Activated naive CD8-positive, alpha-beta T cell treated with anti-CD3 and anti-CD28 coated beads, Interleukin-2, amount 50 U/mL, for 24 hours (primary cell): Measurements from ENCODE around the gene PKMYT1.

Experiments
- ATAC-seq: fragments of 150-1000 bp; cut with Tn5 transposase; one replicate; pipeline ENCODE4 v1.10.0; 2021
- DNase-seq: peaks from one replicate; pipeline ENCODE4 v3.0.0; 2021
- H3K27ac Mint-ChIP-seq: one replicate; pipeline ENCODE4 v1.8.0; 2021; ENCODE audit warnings: mild to moderate bottlenecking, mixed read lengths
- H3K27me3 Mint-ChIP-seq: one replicate; pipeline ENCODE4 v1.8.0; 2021; ENCODE audit warnings: mixed read lengths
- H3K36me3 Mint-ChIP-seq: one replicate; pipeline ENCODE4 v1.8.0; 2021; ENCODE audit warnings: low read depth, mixed read lengths
- H3K4me1 Mint-ChIP-seq: one replicate; pipeline ENCODE4 v1.8.0; 2021; ENCODE audit warnings: mixed read lengths
- H3K4me3 Mint-ChIP-seq: one replicate; pipeline ENCODE4 v1.8.0; 2021; ENCODE audit warnings: mild to moderate bottlenecking, moderate library complexity, mixed read lengths
- H3K9me3 Mint-ChIP-seq: one replicate; pipeline ENCODE4 v1.8.0; 2021; ENCODE audit warnings: mixed read lengths

PKMYT1 gene

GRCh38 chr16:2991566-2992261 is 11.5 kb upstream of the PKMYT1 start:
- no peak overlapping the region for H3K4me3 Mint-ChIP-seq
- no peak overlapping the region for H3K27ac Mint-ChIP-seq
- H3K36me3 Mint-ChIP-seq, result no peaks in the 10 kb centered on the region
- no peak for ATAC-seq
- H3K4me1 Mint-ChIP-seq, result no peaks in the 10 kb centered on the region
- H3K9me3 Mint-ChIP-seq, result no peaks in the 10 kb centered on the region
- DNase-seq, result no peak
- no peaks in the 10 kb centered on the region for H3K27me3 Mint-ChIP-seq

- no peak for ATAC-seq
- Mint-ChIP-seq H3K27me3 (no peaks in the 10 kb centered on the region), H3K27ac (no peak overlapping the region), H3K36me3 (no peaks in the 10 kb centered on the region), H3K4me1 (no peaks in the 10 kb centered on the region), H3K9me3 (no peaks in the 10 kb centered on the region), H3K4me3 (no peak overlapping the region)
- DNase-seq, result no peak
Observed at GRCh38 chr16:2990891-2991290, 10.6 kb upstream of the PKMYT1 start.

DNA sequence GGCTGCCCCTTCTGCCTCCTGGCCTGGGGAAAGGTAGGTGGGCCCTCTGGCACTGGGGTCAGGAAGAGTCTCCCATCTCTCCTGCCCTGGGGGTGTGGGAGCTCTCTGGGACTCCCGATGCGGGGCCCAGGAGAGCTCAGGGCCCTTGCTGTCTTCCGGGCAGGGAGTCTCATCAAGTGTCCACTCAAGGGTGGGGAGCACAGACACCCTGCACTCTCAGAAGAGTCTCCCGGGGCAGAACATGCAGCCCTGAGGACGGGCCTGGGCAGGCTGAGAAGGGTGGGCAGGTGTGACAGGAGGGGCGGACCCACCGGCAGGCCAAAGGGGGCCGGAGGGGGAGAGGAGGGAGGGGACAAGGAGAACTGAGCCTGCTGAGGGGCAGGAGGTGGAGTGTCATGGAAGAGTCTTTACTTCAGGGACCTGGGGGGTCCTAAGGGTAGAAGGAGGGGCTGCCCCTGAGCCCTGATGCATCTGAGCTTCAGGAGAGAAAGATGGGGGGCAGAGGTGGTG is 8.4 kb upstream of the PKMYT1 start:
- DNase-seq, result no peak
- Mint-ChIP-seq H3K27me3 (no peaks in the 10 kb centered on the region), H3K4me3 (no peak overlapping the region), H3K27ac (no peak overlapping the region), H3K4me1 (peaks cover 3% of the 10 kb centered on the region), H3K9me3 (no peaks in the 10 kb centered on the region), H3K36me3 (no peaks in the 10 kb centered on the region)
- no peak for ATAC-seq

- ATAC-seq (no peak), DNase-seq (no peak)
- Mint-ChIP-seq H3K4me1 (peaks cover 5% of the 10 kb centered on the region), H3K9me3 (no peaks in the 10 kb centered on the region), H3K36me3 (no peaks in the 10 kb centered on the region), H3K27ac (no peak overlapping the region), H3K27me3 (no peaks in the 10 kb centered on the region), H3K4me3 (no peak overlapping the region)
Observed at GRCh38 chr16:2987833-2988232, 7.6 kb upstream of the PKMYT1 start.

- no peaks in the 10 kb centered on the region for H3K27me3 Mint-ChIP-seq
- H3K4me1 Mint-ChIP-seq, result peaks cover 6% of the 10 kb centered on the region
- no peak overlapping the region for H3K4me3 Mint-ChIP-seq
- H3K9me3 Mint-ChIP-seq, result no peaks in the 10 kb centered on the region
- DNase-seq (no peak), ATAC-seq (no peak)
- no peaks in the 10 kb centered on the region for H3K36me3 Mint-ChIP-seq
- no peak overlapping the region for H3K27ac Mint-ChIP-seq
Observed at GRCh38 chr16:2987286-2987685, 7.0 kb upstream of the PKMYT1 start.

- H3K9me3 Mint-ChIP-seq, result no peaks in the 10 kb centered on the region
- H3K36me3 Mint-ChIP-seq, result no peaks in the 10 kb centered on the region
- no peak for DNase-seq
- peaks cover 8% of the 10 kb centered on the region for H3K4me1 Mint-ChIP-seq
- no peak for ATAC-seq
- no peaks in the 10 kb centered on the region for H3K27me3 Mint-ChIP-seq
- H3K27ac Mint-ChIP-seq, result no peak overlapping the region
- H3K4me3 Mint-ChIP-seq, result no peak overlapping the region
Observed at GRCh38 chr16:2986623-2987188, 6.5 kb upstream of the PKMYT1 start.

- DNase-seq (no peak), ATAC-seq (no peak)
- Mint-ChIP-seq H3K4me1 (peaks cover 14% of the 10 kb centered on the region), H3K27me3 (no peaks in the 10 kb centered on the region), H3K27ac (no peak overlapping the region), H3K9me3 (no peaks in the 10 kb centered on the region), H3K4me3 (no peak overlapping the region), H3K36me3 (no peaks in the 10 kb centered on the region)
Observed at GRCh38 chr16:2985893-2986355, 5.7 kb upstream of the PKMYT1 start.

- peaks cover 16% of the 10 kb centered on the region for H3K4me1 Mint-ChIP-seq
- DNase-seq, result no peak
- no peaks in the 10 kb centered on the region for H3K36me3 Mint-ChIP-seq
- H3K27ac Mint-ChIP-seq, result no peak overlapping the region
- H3K9me3 Mint-ChIP-seq, result no peaks in the 10 kb centered on the region
- H3K27me3 Mint-ChIP-seq, result no peaks in the 10 kb centered on the region
- ATAC-seq, result no peak
- H3K4me3 Mint-ChIP-seq, result no peak overlapping the region
Observed at GRCh38 chr16:2985462-2985861, 5.2 kb upstream of the PKMYT1 start.

DNA sequence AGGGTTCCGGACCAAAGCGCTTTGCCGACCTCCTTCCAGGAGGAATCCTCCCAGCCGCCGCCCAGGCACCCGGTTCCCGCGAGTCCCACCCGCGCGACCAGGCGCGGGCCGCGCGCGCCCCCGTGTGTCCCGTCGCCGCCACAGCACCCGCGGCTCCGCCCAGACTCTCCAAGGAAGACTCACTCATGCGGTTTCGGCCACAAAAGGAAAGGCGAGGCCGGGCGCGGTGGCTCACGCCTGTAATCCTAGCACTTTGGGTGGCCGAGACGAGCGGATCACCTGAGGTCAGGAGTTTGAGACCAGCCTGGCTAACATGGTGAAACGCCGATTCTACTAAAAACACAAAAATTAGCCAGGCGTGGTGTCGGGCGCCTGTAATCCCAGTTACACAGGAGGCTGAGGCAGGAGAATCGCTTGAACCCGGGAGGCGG is 3.5 kb upstream of the PKMYT1 start:
- H3K36me3 Mint-ChIP-seq, result peaks cover 4% of the 10 kb centered on the region
- peaks cover 18% of the 10 kb centered on the region for H3K4me1 Mint-ChIP-seq
- H3K27me3 Mint-ChIP-seq, result no peaks in the 10 kb centered on the region
- H3K4me3 Mint-ChIP-seq, result peak overlapping the region; percentile 21
- peak; percentile 58 for ATAC-seq
- peak; percentile 84 for DNase-seq
- H3K27ac Mint-ChIP-seq, result no peak overlapping the region
- no peaks in the 10 kb centered on the region for H3K9me3 Mint-ChIP-seq

DNA sequence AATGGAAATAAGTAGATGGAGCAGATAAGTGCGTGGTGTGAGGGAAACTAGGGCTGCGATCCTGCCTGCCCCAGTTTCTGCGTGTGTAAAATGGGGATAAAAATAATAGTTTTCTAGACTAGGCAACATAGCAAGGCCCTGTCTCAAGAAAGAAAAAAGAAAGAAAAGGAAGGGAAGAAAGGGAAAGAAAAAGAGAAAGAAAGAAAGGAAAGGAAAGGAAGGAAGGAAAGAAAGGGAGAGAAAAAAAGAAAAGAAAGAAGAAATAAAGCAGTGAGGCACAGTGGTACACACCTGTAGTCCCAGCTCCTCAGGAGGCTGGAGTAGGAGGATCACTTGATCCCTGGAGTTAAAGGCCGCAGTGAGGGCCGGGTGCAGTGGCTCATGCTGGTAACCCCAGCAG is 2.2 kb upstream of the PKMYT1 start:
- Mint-ChIP-seq H3K27me3 (no peaks in the 10 kb centered on the region), H3K27ac (peak overlapping the region; percentile 9), H3K9me3 (no peaks in the 10 kb centered on the region), H3K36me3 (peaks cover 11% of the 10 kb centered on the region), H3K4me3 (no peak overlapping the region), H3K4me1 (peaks cover 18% of the 10 kb centered on the region)
- no peak for DNase-seq
- no peak for ATAC-seq

DNA sequence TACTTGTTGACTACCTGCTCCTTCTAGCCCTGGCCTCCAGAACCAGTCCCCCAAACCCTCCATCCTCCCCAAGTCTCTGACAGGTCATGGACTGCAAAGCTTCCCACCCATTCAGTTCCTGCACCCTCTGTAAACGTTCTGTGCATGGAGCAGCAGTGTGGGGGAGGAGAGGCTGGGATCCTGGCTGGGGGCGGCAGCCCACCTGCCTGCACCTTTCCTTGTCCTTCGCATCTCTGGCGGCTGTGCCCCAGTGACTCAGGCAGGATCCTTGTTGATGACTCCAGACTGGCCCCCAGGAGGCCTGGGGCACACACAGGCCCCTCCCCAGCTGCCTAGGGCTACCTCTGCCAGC is 1.6 kb upstream of the PKMYT1 start:
- ATAC-seq (no peak), DNase-seq (no peak)
- H3K4me3 Mint-ChIP-seq, result peak overlapping the region; percentile 74
- no peaks in the 10 kb centered on the region for H3K27me3 Mint-ChIP-seq
- H3K4me1 Mint-ChIP-seq, result peaks cover 18% of the 10 kb centered on the region
- H3K9me3 Mint-ChIP-seq, result no peaks in the 10 kb centered on the region
- H3K27ac Mint-ChIP-seq, result peak overlapping the region; percentile 80
- peaks cover 13% of the 10 kb centered on the region for H3K36me3 Mint-ChIP-seq

GRCh38 chr16:2981177-2981898 is 1.1 kb upstream of the PKMYT1 start:
- H3K4me1 Mint-ChIP-seq, result peaks cover 18% of the 10 kb centered on the region

DNA sequence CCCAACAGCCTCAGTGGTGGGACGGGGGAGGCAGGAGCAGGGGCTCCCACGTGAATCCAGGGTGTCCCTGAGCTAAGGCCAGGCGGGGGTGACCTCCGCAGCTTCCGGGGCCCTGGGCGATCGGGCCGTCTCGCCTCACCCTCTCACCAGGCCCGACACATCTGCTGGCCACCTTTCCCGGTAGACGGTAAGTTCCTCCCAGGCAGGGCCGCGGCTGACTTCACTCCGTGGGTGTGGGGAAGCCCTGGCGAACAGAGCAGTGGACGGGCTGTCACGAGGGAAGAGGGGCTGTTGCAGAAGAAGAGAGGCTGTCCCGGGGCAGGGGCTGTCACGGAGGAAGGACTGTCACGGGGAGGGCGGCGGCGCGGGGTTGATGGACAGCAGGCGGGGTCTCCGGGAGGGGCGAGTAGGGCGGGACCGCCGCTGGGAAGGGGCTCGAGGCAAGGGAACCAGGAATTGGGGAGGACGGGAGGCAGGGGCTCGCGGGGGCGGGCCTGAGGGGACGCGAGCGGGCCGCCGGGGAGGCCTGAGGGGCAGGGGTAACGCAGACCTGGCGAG is 498 bp downstream of the PKMYT1 start:
- peaks cover 13% of the 10 kb centered on the region for H3K36me3 Mint-ChIP-seq
- H3K4me1 Mint-ChIP-seq, result peaks cover 18% of the 10 kb centered on the region
- ATAC-seq, result peak; percentile 4
- peak; percentile 41 for DNase-seq
- H3K27me3 Mint-ChIP-seq, result no peaks in the 10 kb centered on the region
- peak overlapping the region; percentile 86 for H3K4me3 Mint-ChIP-seq
- H3K27ac Mint-ChIP-seq, result peak overlapping the region; percentile 73
- H3K9me3 Mint-ChIP-seq, result no peaks in the 10 kb centered on the region

More at GRCh38 chr16:2981177-2981898, 1.1 kb upstream of the PKMYT1 start:
- no peak for ATAC-seq
- Mint-ChIP-seq H3K27ac (peak overlapping the region; percentile 81), H3K4me3 (peak overlapping the region; percentile 86), H3K9me3 (no peaks in the 10 kb centered on the region), H3K36me3 (peaks cover 13% of the 10 kb centered on the region), H3K27me3 (no peaks in the 10 kb centered on the region)
- no peak for DNase-seq

GRCh38 chr16:2977440-2977839 is 2.8 kb downstream of the PKMYT1 start:
- no peak overlapping the region for H3K27ac Mint-ChIP-seq
- H3K36me3 Mint-ChIP-seq, result peaks cover 20% of the 10 kb centered on the region
- no peaks in the 10 kb centered on the region for H3K27me3 Mint-ChIP-seq
- no peak for ATAC-seq
- no peaks in the 10 kb centered on the region for H3K9me3 Mint-ChIP-seq
- H3K4me1 Mint-ChIP-seq, result peaks cover 13% of the 10 kb centered on the region
- H3K4me3 Mint-ChIP-seq, result peak overlapping the region; percentile 34
- no peak for DNase-seq

DNA sequence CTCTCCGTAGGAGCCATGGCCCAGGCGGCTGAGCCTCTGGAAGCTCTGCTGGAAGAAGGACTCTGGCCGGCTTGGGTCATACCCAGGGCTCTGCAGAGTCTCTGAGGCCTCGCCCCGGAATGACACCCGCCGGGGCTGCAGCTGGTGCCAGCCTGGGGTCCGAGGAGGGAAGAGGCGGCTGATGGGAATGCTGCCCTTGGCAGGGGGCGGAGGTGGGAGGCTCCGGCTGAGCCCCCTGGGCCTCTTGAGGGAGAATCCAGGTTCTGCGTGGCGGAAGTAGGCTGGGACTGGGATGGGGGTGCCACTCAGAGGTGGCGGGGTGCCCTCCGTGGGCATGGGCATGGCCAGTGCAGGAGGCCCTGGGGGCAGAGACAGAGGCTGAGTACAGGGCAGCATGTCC is 3.6 kb downstream of the PKMYT1 start:
- H3K4me3 Mint-ChIP-seq, result no peak overlapping the region
- ATAC-seq, result no peak

More for the DNA sequence above, 3.6 kb downstream of the PKMYT1 start:
- no peak for DNase-seq
- H3K9me3 Mint-ChIP-seq, result no peaks in the 10 kb centered on the region
- H3K27me3 Mint-ChIP-seq, result no peaks in the 10 kb centered on the region
- H3K36me3 Mint-ChIP-seq, result peaks cover 26% of the 10 kb centered on the region
- H3K4me1 Mint-ChIP-seq, result peaks cover 12% of the 10 kb centered on the region
- no peak overlapping the region for H3K27ac Mint-ChIP-seq
